Measurements from ENCODE around the gene LMO1. TPM values are rescaled to one million over a fixed set of nuclear protein-coding genes. Genes with fewer than 3 reads are reported as not detected.

LMO1 gene
- total RNA-seq, 4 donors from 2014 or later, result 0.50 TPM; not detected in 3

GRCh38 chr11:8190431-8190830 is 73.2 kb downstream of the LMO1 start:
- TF ChIP-seq POLR2A (IDR thresholded peaks at IDR 0.05; ENCODE audit: low read depth), result no peak
- no peak for TF ChIP-seq POLR2AphosphoS5 (IDR thresholded peaks at IDR 0.05)
- TF ChIP-seq EP300 (IDR thresholded peaks at IDR 0.05), result no peak
- TF ChIP-seq CTCF (IDR thresholded peaks at IDR 0.05), result no peak
- Histone ChIP-seq H3K4me3 (no peak overlapping the region), H3K36me3 (no peaks in the 10 kb centered on the region), H3K27me3 (peaks cover 0 to 20% (median 0%) of the 10 kb centered on the region in 4 donors), H3K4me1 (peaks cover 0 to 7% (median 2%) of the 10 kb centered on the region in 4 donors), H3K27ac (replicated peaks in 1 of 4) (no peak overlapping the region), H3K9me3 (no peaks in the 10 kb centered on the region)
- WGBS, result 43% methylated on average over 2 of the region's 2 CpGs
- DNase-seq (ENCODE audit: extremely low spot score), result no peak
- intact Hi-C loops (cut with DNase I), result no loop called here

- WGBS, result 77% methylated on average over 2 of the region's 2 CpGs
- Histone ChIP-seq H3K9me3 (no peaks in the 10 kb centered on the region), H3K36me3 (no peaks in the 10 kb centered on the region), H3K4me3 (no peak overlapping the region), H3K27ac (replicated peaks in 1 of 4) (no peak overlapping the region), H3K4me1 (no peaks in the 10 kb centered on the region), H3K27me3 (no peaks in the 10 kb centered on the region)
- TF ChIP-seq POLR2AphosphoS5 (IDR thresholded peaks at IDR 0.05) (no peak), POLR2A (IDR thresholded peaks at IDR 0.05; ENCODE audit: low read depth) (no peak), CTCF (IDR thresholded peaks at IDR 0.05) (no peak), EP300 (IDR thresholded peaks at IDR 0.05) (no peak)
- no peak for DNase-seq (ENCODE audit: extremely low spot score)
- intact Hi-C loops (cut with DNase I), result no loop called here
Measured at GRCh38 chr11:8186429-8186828, 77.2 kb downstream of the LMO1 start.

GRCh38 chr11:8183111-8183510 is 80.6 kb downstream of the LMO1 start:
- no peak for DNase-seq (ENCODE audit: extremely low spot score)
- TF ChIP-seq CTCF (IDR thresholded peaks at IDR 0.05), result no peak
- no peak for TF ChIP-seq POLR2AphosphoS5 (IDR thresholded peaks at IDR 0.05)
- TF ChIP-seq EP300 (IDR thresholded peaks at IDR 0.05), result no peak
- no peak for TF ChIP-seq POLR2A (IDR thresholded peaks at IDR 0.05; ENCODE audit: low read depth)
- Histone ChIP-seq H3K9me3 (no peaks in the 10 kb centered on the region), H3K27ac (replicated peaks in 1 of 4) (no peak overlapping the region), H3K27me3 (no peaks in the 10 kb centered on the region), H3K4me3 (no peak overlapping the region), H3K4me1 (no peaks in the 10 kb centered on the region), H3K36me3 (no peaks in the 10 kb centered on the region)
- WGBS, result 82% methylated on average over 5 of the region's 5 CpGs
- intact Hi-C loops (cut with DNase I), result no loop called here

GRCh38 chr11:8180469-8180868 is 83.2 kb downstream of the LMO1 start:
- WGBS, result 45% methylated on average over 4 of the region's 4 CpGs
- H3K36me3 ChIP-seq, result no peaks in the 10 kb centered on the region
- intact Hi-C loops (cut with DNase I), result no loop called here
- no peaks in the 10 kb centered on the region for H3K4me1 ChIP-seq
- no peak overlapping the region for H3K4me3 ChIP-seq
- H3K27ac ChIP-seq (replicated peaks in 1 of 4), result no peak overlapping the region
- peak; percentile 90 for DNase-seq (ENCODE audit: extremely low spot score)
- no peaks in the 10 kb centered on the region for H3K9me3 ChIP-seq
- no peak for TF ChIP-seq EP300 (IDR thresholded peaks at IDR 0.05)
- no peak for TF ChIP-seq POLR2AphosphoS5 (IDR thresholded peaks at IDR 0.05)
- no peak for TF ChIP-seq CTCF (IDR thresholded peaks at IDR 0.05)
- no peak for TF ChIP-seq POLR2A (IDR thresholded peaks at IDR 0.05; ENCODE audit: low read depth)
- peaks cover 0 to 18% (median 0%) of the 10 kb centered on the region in 4 donors for H3K27me3 ChIP-seq

GRCh38 chr11:8178297-8178696 is 85.4 kb downstream of the LMO1 start:
- no peaks in the 10 kb centered on the region for H3K9me3 ChIP-seq
- H3K27ac ChIP-seq (replicated peaks in 1 of 4), result no peak overlapping the region
- no peak for DNase-seq (ENCODE audit: extremely low spot score)
- intact Hi-C loops (cut with DNase I), result no loop called here
- H3K4me3 ChIP-seq, result no peak overlapping the region
- H3K36me3 ChIP-seq, result no peaks in the 10 kb centered on the region
- TF ChIP-seq POLR2AphosphoS5 (IDR thresholded peaks at IDR 0.05), result no peak
- TF ChIP-seq POLR2A (IDR thresholded peaks at IDR 0.05; ENCODE audit: low read depth), result no peak
- TF ChIP-seq CTCF (IDR thresholded peaks at IDR 0.05), result no peak
- TF ChIP-seq EP300 (IDR thresholded peaks at IDR 0.05), result no peak
- peaks cover 0 to 20% (median 0%) of the 10 kb centered on the region in 4 donors for H3K27me3 ChIP-seq
- no peaks in the 10 kb centered on the region for H3K4me1 ChIP-seq
- WGBS, result 67% methylated on average over 1 of the region's 1 CpG

All from esophagus muscularis mucosa (tissue), 4 donors.